SU-DHL-6 (cell line): ENCODE measurements around the gene AEBP1.

ENCODE experiments used
- EZH2phosphoT487 ChIP-seq: fragments of 200-600 bp; sonication (generic), shearing (Covaris generic); conservative IDR thresholded peaks from 2 replicates; pipeline ENCODE4 v1.6.1; 2018; ENCODE audit warnings: mild to moderate bottlenecking, antibody characterized with exemption, low read length, moderate library complexity, mixed read lengths
- TF ChIP-seq, protein P1 (sequence below): fragments of 200-600 bp; sonication (generic); IDR thresholded peaks from one replicate; pipeline ENCODE4 v1.5.1; 2017; ENCODE audit warnings: antibody characterized with exemption, mild to moderate bottlenecking, low read length, moderate library complexity; ENCODE audit not compliant: insufficient read depth, poor library complexity, severe bottlenecking

DNA sequence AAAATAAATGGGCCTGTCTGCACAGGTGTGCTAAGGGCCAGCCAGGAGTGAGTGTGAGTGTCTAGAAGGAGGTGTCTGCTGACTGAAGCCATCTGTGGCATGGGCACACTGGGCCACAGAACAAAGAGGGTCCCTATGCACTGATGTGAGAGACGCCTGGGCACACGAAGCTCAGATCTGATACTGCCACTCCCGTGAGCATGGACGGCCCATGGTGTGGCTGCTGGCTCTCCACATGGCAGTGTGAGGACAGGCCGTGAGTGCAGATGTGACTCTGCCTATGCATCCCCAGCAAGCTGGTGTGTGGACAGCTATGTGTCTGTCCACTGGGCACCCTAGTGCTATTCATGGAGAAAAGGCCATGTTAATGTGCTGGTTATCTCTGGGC, 49.8 kb downstream of the AEBP1 start:
- TF ChIP-seq, protein P1, sequence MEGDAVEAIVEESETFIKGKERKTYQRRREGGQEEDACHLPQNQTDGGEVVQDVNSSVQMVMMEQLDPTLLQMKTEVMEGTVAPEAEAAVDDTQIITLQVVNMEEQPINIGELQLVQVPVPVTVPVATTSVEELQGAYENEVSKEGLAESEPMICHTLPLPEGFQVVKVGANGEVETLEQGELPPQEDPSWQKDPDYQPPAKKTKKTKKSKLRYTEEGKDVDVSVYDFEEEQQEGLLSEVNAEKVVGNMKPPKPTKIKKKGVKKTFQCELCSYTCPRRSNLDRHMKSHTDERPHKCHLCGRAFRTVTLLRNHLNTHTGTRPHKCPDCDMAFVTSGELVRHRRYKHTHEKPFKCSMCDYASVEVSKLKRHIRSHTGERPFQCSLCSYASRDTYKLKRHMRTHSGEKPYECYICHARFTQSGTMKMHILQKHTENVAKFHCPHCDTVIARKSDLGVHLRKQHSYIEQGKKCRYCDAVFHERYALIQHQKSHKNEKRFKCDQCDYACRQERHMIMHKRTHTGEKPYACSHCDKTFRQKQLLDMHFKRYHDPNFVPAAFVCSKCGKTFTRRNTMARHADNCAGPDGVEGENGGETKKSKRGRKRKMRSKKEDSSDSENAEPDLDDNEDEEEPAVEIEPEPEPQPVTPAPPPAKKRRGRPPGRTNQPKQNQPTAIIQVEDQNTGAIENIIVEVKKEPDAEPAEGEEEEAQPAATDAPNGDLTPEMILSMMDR: no peak
- TF ChIP-seq EZH2phosphoT487: no peak
